HEK293 (cell line): Measurements from ENCODE around the gene DCUN1D5.

Experiments
- CTCF ChIA-PET: fragments of 350-600 bp; formaldehyde crosslinking; extraction: SDS; loops from one replicate; lab custom pipeline; 2021; ENCODE audit warnings: antibody characterized with exemption; lab: Yijun Ruan, JAX
- POLR2A ChIA-PET: fragments of 300-600 bp; formaldehyde crosslinking; extraction: SDS; loops from one replicate; lab custom pipeline; 2020; ENCODE audit warnings: antibody characterized with exemption, inconsistent platforms; lab: Yijun Ruan, JAX
- H3K27ac ChIP-seq: fragments of 200-500 bp; sonication (Bioruptor generic); 2 replicates; pipeline ENCODE4 v1.5.1; 2014; ENCODE audit warnings: low read depth, low read length, control low read depth, inconsistent platforms; ENCODE audit errors: extremely low read depth
- H3K36me3 ChIP-seq, 2 experiments: fragments of 200-500 bp in 1 of 2; sonication (Bioruptor generic) in 1 of 2; 1 replicate in 1 of 2; 2 replicates in 1 of 2; pipeline ENCODE4 v1.5.1; 2014 to 2017; ENCODE audit warnings: inconsistent platforms in 2 of 2, low read length in 2 of 2; ENCODE audit not compliant: control insufficient read depth in 2 of 2, insufficient read depth in 1 of 2
- H3K4me1 ChIP-seq: fragments of 200-500 bp; sonication (Bioruptor generic); 2 replicates; pipeline ENCODE4 v1.5.1; 2014; ENCODE audit warnings: mild to moderate bottlenecking, low read length, inconsistent platforms; ENCODE audit not compliant: control insufficient read depth, insufficient read depth
- H3K4me3 ChIP-seq: 2 replicates; pipeline ENCODE4 v1.5.1; 2011; ENCODE audit warnings: low read depth, mild to moderate bottlenecking, control low read depth, low read length, moderate library complexity
- H3K9me3 ChIP-seq: fragments of 200-500 bp; sonication (Bioruptor generic); 2 replicates; pipeline ENCODE4 v1.5.1; 2014; ENCODE audit warnings: low read depth, low read length, inconsistent platforms; ENCODE audit not compliant: control insufficient read depth, insufficient read depth
- AEBP2 ChIP-seq: fragments of 450-650 bp; formaldehyde crosslinking; IDR thresholded peaks from 2 replicates; pipeline ENCODE4 v1.5.1; 2016; ENCODE audit warnings: missing biosample characterization, missing genetic modification characterization, borderline replicate concordance
- PATZ1 ChIP-seq: fragments of 450-650 bp; formaldehyde crosslinking; IDR thresholded peaks from 2 replicates; pipeline ENCODE4 v1.5.1; 2016; ENCODE audit warnings: missing biosample characterization, missing genetic modification characterization
- YY1 ChIP-seq: fragments of 450-650 bp; formaldehyde crosslinking; IDR thresholded peaks from 2 replicates; pipeline ENCODE4 v1.5.1; 2018; ENCODE audit warnings: missing biosample characterization, missing genetic modification characterization
- ZNF132 ChIP-seq: fragments of 450-650 bp; formaldehyde crosslinking; IDR thresholded peaks from 2 replicates; pipeline ENCODE4 v1.5.1; 2017; ENCODE audit warnings: missing biosample characterization, missing genetic modification characterization, borderline replicate concordance
- ZNF138 ChIP-seq: fragments of 450-650 bp; formaldehyde crosslinking; IDR thresholded peaks from 2 replicates; pipeline ENCODE4 v1.5.1; 2016; ENCODE audit warnings: missing biosample characterization, missing genetic modification characterization, borderline replicate concordance
- ZNF214 ChIP-seq: fragments of 450-650 bp; formaldehyde crosslinking; IDR thresholded peaks from 2 replicates; pipeline ENCODE4 v1.5.1; 2017; ENCODE audit warnings: missing biosample characterization, mild to moderate bottlenecking, missing genetic modification characterization, borderline replicate concordance
- ZNF585B ChIP-seq: fragments of 450-650 bp; formaldehyde crosslinking; IDR thresholded peaks from 2 replicates; pipeline ENCODE4 v1.5.1; 2016; ENCODE audit warnings: missing biosample characterization, missing genetic modification characterization
- ZNF654 ChIP-seq: fragments of 450-650 bp; formaldehyde crosslinking; IDR thresholded peaks from 2 replicates; pipeline ENCODE4 v1.5.1; 2016; ENCODE audit warnings: low read depth, missing biosample characterization, missing genetic modification characterization
- ZSCAN4 ChIP-seq: fragments of 450-650 bp; formaldehyde crosslinking; IDR thresholded peaks from 2 replicates; pipeline ENCODE4 v1.5.1; 2017; ENCODE audit warnings: missing biosample characterization, missing genetic modification characterization
- ZSCAN5A ChIP-seq: fragments of 450-650 bp; formaldehyde crosslinking; IDR thresholded peaks from 2 replicates; pipeline ENCODE4 v1.5.1; 2016; ENCODE audit warnings: missing biosample characterization, missing genetic modification characterization

DCUN1D5 gene

GRCh38 chr11:103043826-103044678, 47.9 kb downstream of the DCUN1D5 start:
- POLR2A ChIA-PET = no interaction called here

GRCh38 chr11:103042161-103042560, 49.8 kb downstream of the DCUN1D5 start:
- POLR2A ChIA-PET = no interaction called here
- Histone ChIP-seq H3K4me3 (no peak overlapping the region), H3K27ac (no peak overlapping the region), H3K9me3 (no peaks in the 10 kb centered on the region), H3K4me1 (no peaks in the 10 kb centered on the region)
- no peak for TF ChIP-seq ZNF138 (tag by site-specific recombination)
- peak; percentile 49; the same call in 1 of the 2 replicates for TF ChIP-seq ZNF585B (tag by site-specific recombination)
- TF ChIP-seq, all 188 proteins: peak for 1
- CTCF ChIA-PET = interaction anchor here (1.2 kb wide), 1 partner anchor 308 kb away, joined by 3 read pairs; no protein-coding TSS in a partner anchor
- no peaks in the 10 kb centered on the region for H3K36me3 ChIP-seq

More at GRCh38 chr11:103043826-103044678, 47.9 kb downstream of the DCUN1D5 start:
- no peak overlapping the region for H3K27ac ChIP-seq
- no peak overlapping the region for H3K4me3 ChIP-seq
- H3K4me1 ChIP-seq = no peaks in the 10 kb centered on the region
- no peaks in the 10 kb centered on the region for H3K9me3 ChIP-seq
- no peaks in the 10 kb centered on the region for H3K36me3 ChIP-seq
- TF ChIP-seq ZNF132 (tag by site-specific recombination) (no peak), ZSCAN4 (tag by site-specific recombination) (no peak), YY1 (tag by site-specific recombination) (no peak), ZNF214 (no peak), AEBP2 (no peak)
- CTCF ChIA-PET = interaction anchor here (0.8 to 0.9 kb wide), 2 partner anchors 9 to 13 kb away, joined by 3 to 5 read pairs; no protein-coding TSS in a partner anchor

GRCh38 chr11:103035791-103036434, 56.0 kb downstream of the DCUN1D5 start:
- TF ChIP-seq PATZ1 (tag by site-specific recombination) (no peak), ZNF654 (tag by site-specific recombination) (peak; percentile 53), ZSCAN5A (tag by site-specific recombination) (no peak)
- ChIA-PET CTCF (interaction anchor here (0.6 to 2.2 kb wide), 22 partner anchors 8 to 911 kb away, joined by 3 to 8 read pairs (median 3); partner anchors contain the start of gene MMP13), POLR2A (no interaction called here)
- no peaks in the 10 kb centered on the region for H3K4me1 ChIP-seq
- no peaks in the 10 kb centered on the region for H3K9me3 ChIP-seq
- no peaks in the 10 kb centered on the region for H3K36me3 ChIP-seq
- H3K4me3 ChIP-seq = no peak overlapping the region
- H3K27ac ChIP-seq = no peak overlapping the region
